ENCODE results near the gene FCRL4. TPM values are rescaled to one million over a fixed set of nuclear protein-coding genes. Genes with fewer than 3 reads are reported as not detected.
A peak's percentile ranks its signal among the peaks of the same experiment; 100 is the strongest.

FCRL4 gene
- total RNA-seq, 2 experiments from 2014 or later = not detected

GRCh38 chr1:157539568-157539967 lies 58.3 kb downstream of the FCRL4 start:
- H3K36me3 ChIP-seq (ENCODE audit: insufficient read depth, low read length) = peaks cover 56% of the 10 kb centered on the region
- TF ChIP-seq, protein P1, sequence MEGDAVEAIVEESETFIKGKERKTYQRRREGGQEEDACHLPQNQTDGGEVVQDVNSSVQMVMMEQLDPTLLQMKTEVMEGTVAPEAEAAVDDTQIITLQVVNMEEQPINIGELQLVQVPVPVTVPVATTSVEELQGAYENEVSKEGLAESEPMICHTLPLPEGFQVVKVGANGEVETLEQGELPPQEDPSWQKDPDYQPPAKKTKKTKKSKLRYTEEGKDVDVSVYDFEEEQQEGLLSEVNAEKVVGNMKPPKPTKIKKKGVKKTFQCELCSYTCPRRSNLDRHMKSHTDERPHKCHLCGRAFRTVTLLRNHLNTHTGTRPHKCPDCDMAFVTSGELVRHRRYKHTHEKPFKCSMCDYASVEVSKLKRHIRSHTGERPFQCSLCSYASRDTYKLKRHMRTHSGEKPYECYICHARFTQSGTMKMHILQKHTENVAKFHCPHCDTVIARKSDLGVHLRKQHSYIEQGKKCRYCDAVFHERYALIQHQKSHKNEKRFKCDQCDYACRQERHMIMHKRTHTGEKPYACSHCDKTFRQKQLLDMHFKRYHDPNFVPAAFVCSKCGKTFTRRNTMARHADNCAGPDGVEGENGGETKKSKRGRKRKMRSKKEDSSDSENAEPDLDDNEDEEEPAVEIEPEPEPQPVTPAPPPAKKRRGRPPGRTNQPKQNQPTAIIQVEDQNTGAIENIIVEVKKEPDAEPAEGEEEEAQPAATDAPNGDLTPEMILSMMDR (conservative IDR thresholded peaks at IDR 0.05; ENCODE audit: low read length) = no peak
- no peaks in the 10 kb centered on the region for H3K79me2 ChIP-seq (ENCODE audit: insufficient read depth, low read depth, low read length)
- no peak overlapping the region for H3K27ac ChIP-seq (ENCODE audit: low read depth, low read length, poor library complexity, severe bottlenecking)
- H3K4me3 ChIP-seq (ENCODE audit: low read depth, low read length, poor library complexity, severe bottlenecking) = no peak overlapping the region
- BruUV-seq (replicated peaks) = no TSS peak
- no peaks in the 10 kb centered on the region; the same call in 1 of the 2 replicates for H4K20me1 ChIP-seq (ENCODE audit: insufficient read depth, low read length)
- peaks cover 19% of the 10 kb centered on the region for H3K4me1 ChIP-seq (ENCODE audit: insufficient read depth, low read length, poor library complexity, severe bottlenecking)
- no peak overlapping the region for H2AFZ ChIP-seq (ENCODE audit: low read length)
- no peaks in the 10 kb centered on the region for H3K9me2 ChIP-seq (ENCODE audit: insufficient read depth, low read length)
- ChIA-PET CTCF (ENCODE audit: unreplicated experiment) (no interaction called here), POLR2A (interaction anchor here (0.7 to 1.8 kb wide), 4 partner anchors 12 to 38 kb away, joined by 3 to 5 read pairs (median 4); partner anchors contain the start of gene FCRL5)
- no peak for DNase-seq (ENCODE audit: low spot score)
- intact Hi-C loops (cut with micrococcal nuclease; ENCODE audit: unreplicated experiment) = no loop called here
- H3K4me2 ChIP-seq (ENCODE audit: low read length) = no peak overlapping the region; the same call in 1 of the 2 replicates
- H3K9me3 ChIP-seq (ENCODE audit: low read length) = no peaks in the 10 kb centered on the region

GRCh38 chr1:157532569-157532968 lies 65.3 kb downstream of the FCRL4 start:
- Histone ChIP-seq H4K20me1 (ENCODE audit: insufficient read depth, low read length) (no peaks in the 10 kb centered on the region), H3K4me2 (ENCODE audit: low read length) (no peak overlapping the region), H3K4me3 (ENCODE audit: low read depth, low read length, poor library complexity, severe bottlenecking) (no peak overlapping the region), H3K79me2 (ENCODE audit: insufficient read depth, low read depth, low read length) (no peaks in the 10 kb centered on the region), H3K4me1 (ENCODE audit: insufficient read depth, low read length, poor library complexity, severe bottlenecking) (no peaks in the 10 kb centered on the region), H3K27ac (ENCODE audit: low read depth, low read length, poor library complexity, severe bottlenecking) (no peak overlapping the region), H3K36me3 (ENCODE audit: insufficient read depth, low read length) (peaks cover 52% of the 10 kb centered on the region), H3K9me2 (ENCODE audit: insufficient read depth, low read length) (no peaks in the 10 kb centered on the region), H3K9me3 (ENCODE audit: low read length) (no peaks in the 10 kb centered on the region), H2AFZ (ENCODE audit: low read length) (no peak overlapping the region)
- POLR2A ChIA-PET = no interaction called here
- intact Hi-C loops (cut with micrococcal nuclease; ENCODE audit: unreplicated experiment) = no loop called here
- TSS peak; percentile 22 for BruUV-seq (replicated peaks)
- TF ChIP-seq, protein P1 (conservative IDR thresholded peaks at IDR 0.05; ENCODE audit: low read length) = no peak
- no peak for TF ChIP-seq EZH2phosphoT487 (IDR thresholded peaks at IDR 0.05; ENCODE audit: borderline replicate concordance, low read depth, low read length)
- DNase-seq (ENCODE audit: low spot score) = no peak
- CTCF ChIA-PET (ENCODE audit: unreplicated experiment) = no interaction called here

DNA sequence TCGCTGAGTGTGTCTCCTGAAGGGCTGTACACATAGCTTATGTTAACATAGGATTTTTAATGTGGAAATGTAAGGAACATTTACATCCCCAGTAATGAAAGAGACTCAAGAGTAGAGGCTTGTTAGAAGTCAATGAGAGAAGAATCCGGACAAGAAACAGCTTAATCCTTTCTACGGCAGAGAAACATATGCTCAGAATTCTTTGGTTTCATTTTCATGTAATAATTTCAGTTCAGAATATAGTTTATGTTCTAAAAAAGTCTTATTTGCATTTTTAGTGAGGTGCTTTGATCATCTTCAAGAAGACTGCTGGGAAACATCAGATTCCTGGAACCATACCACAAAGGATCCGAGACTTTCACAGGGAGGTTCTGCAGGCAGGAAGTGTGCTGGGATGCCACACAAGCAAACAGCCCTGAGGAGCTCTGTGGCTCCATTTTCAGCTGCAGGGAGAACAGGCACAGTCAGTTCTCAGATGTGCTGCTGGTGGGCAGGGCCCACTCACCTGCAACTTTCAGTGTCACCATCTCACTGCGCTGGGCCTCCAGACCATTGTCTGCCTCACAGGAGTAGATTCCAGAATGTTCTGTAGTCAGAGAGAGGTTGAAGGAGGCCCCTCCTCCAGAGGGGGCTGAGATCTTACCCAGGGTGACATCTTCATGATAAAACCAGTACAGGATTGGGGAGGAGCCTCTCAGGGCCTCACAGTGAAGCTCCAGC lies 74.0 kb downstream of the FCRL4 start:
- ChIA-PET POLR2A (interaction anchor here (0.8 to 1.8 kb wide), 7 partner anchors 9 to 41 kb away, joined by 3 to 11 read pairs (median 3); no protein-coding TSS in a partner anchor), CTCF (ENCODE audit: unreplicated experiment) (no interaction called here)
- Histone ChIP-seq H3K27ac (ENCODE audit: low read depth, low read length, poor library complexity, severe bottlenecking) (peak overlapping the region; percentile 55), H4K20me1 (ENCODE audit: insufficient read depth, low read length) (no peaks in the 10 kb centered on the region), H3K36me3 (ENCODE audit: insufficient read depth, low read length) (peaks cover 31% of the 10 kb centered on the region), H3K4me3 (ENCODE audit: low read depth, low read length, poor library complexity, severe bottlenecking) (peak overlapping the region; percentile 26), H3K4me2 (ENCODE audit: low read length) (peak overlapping the region; percentile 64), H3K9me2 (ENCODE audit: insufficient read depth, low read length) (no peaks in the 10 kb centered on the region), H3K9me3 (ENCODE audit: low read length) (no peaks in the 10 kb centered on the region), H2AFZ (ENCODE audit: low read length) (peak overlapping the region; percentile 65), H3K79me2 (ENCODE audit: insufficient read depth, low read depth, low read length) (no peaks in the 10 kb centered on the region), H3K4me1 (ENCODE audit: insufficient read depth, low read length, poor library complexity, severe bottlenecking) (peaks cover 19% of the 10 kb centered on the region)
- peak; percentile 61 for DNase-seq (ENCODE audit: low spot score)
- intact Hi-C loops (cut with micrococcal nuclease; ENCODE audit: unreplicated experiment) = no loop called here
- no TSS peak for BruUV-seq (replicated peaks)
- TF ChIP-seq EZH2phosphoT487 (IDR thresholded peaks at IDR 0.05; ENCODE audit: borderline replicate concordance, low read depth, low read length) = no peak
- TF ChIP-seq, protein P1 (conservative IDR thresholded peaks at IDR 0.05; ENCODE audit: low read length) = no peak

All from OCI-LY7 (cell line).